Ammon's horn (tissue), 1 donor: ENCODE measurements around the gene KCNQ5.
"Not testable (repeated sequence)": the region's sequence is repeated elsewhere in the genome, so short reads cannot be mapped to it uniquely, and the experiment has no call there.

Experiments used
- DNase-seq: peaks from one replicate; pipeline ENCODE4 v3.0.0-alpha.2; 2016; ENCODE audit warnings: low spot score

The KCNQ5 gene

GRCh38 chr6:73182021-73182607 lies 560.2 kb downstream of the KCNQ5 start:
- no peak for DNase-seq

DNA sequence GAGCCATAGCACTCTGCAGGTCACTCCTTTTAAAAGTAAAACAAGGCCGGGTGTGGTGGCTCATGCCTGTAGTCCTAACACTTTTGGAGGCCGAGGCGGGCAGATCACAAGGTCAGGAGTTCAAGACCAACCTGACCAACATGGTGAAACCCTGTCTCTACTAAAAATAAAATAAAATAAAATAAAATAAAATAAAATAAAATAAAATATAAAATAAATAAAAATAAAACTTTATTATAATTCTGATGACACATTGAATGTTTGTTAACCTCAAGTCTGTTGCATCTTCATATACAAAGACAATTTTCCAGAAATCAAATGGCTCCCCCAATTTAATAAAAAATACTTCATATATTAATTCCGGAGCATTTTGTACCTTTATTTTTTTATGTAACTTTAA lies 571.4 kb downstream of the KCNQ5 start:
- DNase-seq = not testable (repeated sequence)

GRCh38 chr6:73194744-73195143 lies 572.9 kb downstream of the KCNQ5 start:
- DNase-seq = no peak

DNA sequence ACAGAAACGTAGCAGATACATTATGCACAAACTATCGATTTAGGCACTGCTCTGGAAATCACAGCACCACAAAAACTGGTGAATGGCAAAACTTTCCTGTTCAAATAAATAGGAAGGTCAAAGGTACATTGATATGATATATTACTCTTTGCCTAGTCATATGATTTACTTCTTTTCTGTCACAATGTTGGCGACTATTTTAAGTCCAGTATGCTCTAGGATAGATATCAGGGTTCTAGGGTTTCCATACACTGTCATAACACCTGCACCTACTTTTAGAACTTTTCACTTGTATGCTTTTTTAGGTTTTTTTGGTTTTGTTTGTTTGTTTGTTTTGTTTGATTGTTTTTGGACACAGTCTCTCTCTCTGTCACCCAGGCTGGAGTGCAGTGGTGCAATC lies 578.4 kb downstream of the KCNQ5 start:
- DNase-seq = no peak

DNA sequence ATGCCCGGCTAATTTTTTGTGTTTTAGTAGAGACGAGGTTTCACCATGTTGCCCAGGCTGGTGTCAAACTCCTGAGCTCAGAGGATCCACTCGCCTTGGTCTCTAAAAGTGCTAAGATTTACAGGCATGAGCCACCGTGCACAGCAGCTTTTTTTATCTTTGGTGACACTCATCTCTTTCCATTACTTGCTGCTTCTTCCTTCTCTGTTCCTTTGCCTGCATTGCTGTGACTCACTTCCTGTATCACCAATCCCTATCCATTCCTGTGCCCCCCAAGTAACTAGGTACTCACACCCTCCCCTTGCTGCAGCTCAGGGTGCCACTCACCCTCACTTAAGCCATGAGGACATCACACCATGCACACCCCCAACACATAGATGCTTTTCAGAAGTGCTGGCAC lies 578.9 kb downstream of the KCNQ5 start:
- no peak for DNase-seq

GRCh38 chr6:73203098-73203497 lies 581.2 kb downstream of the KCNQ5 start:
- no peak for DNase-seq

GRCh38 chr6:73204252-73204651 lies 582.4 kb downstream of the KCNQ5 start:
- no peak for DNase-seq

GRCh38 chr6:73207221-73207837 lies 585.5 kb downstream of the KCNQ5 start:
- DNase-seq = no peak

- DNase-seq = no peak
These were observed 587.3 kb downstream of the KCNQ5 start for GRCh38 chr6:73209117-73209516.

DNA sequence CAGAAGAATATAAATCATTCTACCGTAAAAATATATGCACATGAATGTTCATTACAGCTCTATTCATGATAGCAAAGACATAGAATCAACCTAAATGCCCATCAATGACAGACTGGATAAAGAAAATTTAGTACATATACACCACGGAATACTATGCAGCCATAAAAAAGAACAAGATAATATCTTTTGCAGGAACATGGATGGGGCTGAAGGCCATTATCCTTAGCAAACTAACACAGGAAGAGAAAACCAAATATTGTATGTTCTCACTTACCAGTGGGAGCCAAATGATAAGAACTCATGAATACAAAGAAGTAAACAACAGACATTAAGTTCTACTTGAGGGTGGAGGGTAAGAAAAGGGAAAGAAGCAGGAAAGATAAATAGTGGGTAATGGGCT lies 595.0 kb downstream of the KCNQ5 start:
- DNase-seq = no peak

DNA sequence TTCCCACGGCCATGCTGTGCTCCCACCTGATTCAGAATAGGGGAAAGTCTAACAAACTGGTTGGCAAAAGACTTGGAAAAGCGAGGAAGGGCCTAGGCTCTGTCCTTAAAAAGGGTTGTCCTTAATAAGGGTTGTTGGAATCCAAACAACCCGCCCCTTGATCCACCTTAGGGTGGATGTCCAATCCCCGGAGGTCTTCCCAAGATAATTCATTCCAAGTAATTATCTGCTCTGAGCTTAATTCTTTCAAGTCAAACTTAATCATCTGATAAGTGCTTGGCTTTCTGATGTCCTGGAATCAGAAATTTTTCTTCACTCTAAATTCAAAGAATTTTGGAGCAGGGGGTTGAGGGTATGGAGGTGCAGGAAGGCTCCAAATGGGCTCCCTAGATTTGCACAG lies 603.5 kb downstream of the KCNQ5 start, which contains the start of gene KHDC1L:
Gene KHDC1L (minus strand): TSS at position 101 of the 400 bp plus-strand sequence. CDS start 88 bp downstream, at position 13.
- no peak for DNase-seq

DNA sequence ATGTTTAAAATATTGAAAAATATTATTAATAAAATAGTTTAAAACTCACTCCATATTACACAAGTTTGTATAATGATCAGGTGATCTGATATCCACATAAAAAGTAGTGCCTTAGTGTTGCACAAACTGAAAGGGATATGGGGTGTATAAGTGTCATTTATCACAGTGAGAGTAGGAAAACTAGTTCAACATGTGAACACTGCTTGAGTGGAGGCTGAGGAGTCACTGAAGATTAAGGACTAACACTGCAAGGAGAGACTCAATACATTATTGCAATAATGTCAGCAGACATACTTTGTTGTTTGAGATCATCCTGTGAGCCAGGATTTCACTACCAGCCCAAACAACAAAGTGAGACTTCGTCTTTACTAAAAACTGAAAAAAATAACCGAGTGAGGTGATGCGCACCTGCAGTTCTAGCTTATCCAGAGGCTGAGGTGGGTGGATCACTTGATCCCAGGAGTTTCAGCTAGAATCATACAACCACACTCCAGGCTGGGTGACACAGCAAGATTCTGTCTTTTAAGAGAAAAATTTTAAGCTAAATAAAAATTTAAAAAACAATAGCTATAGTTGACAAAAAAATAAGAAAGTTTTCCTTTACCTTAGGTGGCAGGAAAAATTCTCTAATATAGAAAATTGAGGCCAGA lies 605.9 kb downstream of the KCNQ5 start:
- no peak for DNase-seq

DNA sequence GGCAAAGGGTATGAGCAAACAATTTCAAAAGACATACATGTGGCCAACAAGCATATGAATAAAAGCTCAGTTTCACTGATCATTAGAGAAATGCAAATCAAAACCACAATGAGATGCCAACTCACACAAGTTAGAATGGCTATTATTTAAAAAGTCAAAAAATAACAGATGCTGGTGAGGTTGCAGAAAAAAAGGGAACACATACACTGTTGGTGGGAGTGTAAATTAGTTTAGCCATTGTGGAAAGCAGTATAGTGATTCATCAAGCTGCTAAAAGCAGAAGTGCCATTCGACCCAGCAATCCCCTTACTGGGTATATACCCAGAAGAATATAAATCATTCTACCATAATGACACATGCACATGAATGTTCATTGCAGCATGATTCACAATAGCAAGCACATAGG lies 610.1 kb downstream of the KCNQ5 start:
- no peak for DNase-seq

GRCh38 chr6:73233048-73233447 lies 611.2 kb downstream of the KCNQ5 start:
- DNase-seq = no peak

GRCh38 chr6:73233971-73234370 lies 612.1 kb downstream of the KCNQ5 start:
- not testable (repeated sequence) for DNase-seq

DNA sequence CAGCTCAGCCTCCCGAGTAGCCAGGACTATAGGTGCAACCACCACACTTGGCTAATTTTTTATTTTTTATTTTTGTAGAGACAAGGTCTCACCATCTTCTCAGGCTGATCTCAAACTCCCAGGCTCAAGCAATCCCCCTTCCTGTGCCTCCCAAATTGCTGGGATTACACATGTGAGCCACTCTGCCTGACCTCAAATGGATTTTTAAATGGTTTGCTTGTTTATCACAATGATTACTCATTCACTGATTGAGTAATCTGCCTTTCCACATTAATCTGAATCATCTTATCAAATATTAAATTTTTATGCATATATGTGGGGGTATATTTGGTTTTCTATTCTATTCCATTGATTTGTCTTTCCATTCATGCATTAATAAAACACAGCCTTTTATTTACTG lies 612.9 kb downstream of the KCNQ5 start:
- DNase-seq = no peak

GRCh38 chr6:73236144-73236750 lies 614.4 kb downstream of the KCNQ5 start:
- no peak for DNase-seq

DNA sequence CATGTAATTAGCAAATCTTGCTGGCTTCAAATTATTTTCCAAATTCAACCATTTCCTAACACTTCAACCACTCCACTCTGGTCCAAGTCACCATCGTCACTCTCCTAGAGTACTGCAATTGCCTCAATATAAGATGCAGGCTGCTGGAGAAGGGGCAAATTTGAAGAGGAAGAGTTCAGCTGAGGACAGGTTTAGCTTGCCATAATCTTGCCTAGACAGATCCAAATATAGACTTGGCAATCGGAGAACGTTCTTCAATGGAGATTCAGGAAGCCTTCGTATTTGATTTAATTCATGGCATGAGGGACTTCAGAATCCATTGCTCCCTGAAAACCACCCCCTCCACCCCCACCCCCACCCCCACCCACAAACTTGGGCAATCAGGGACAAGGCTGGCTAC lies 618.9 kb downstream of the KCNQ5 start:
- DNase-seq = no peak

DNA sequence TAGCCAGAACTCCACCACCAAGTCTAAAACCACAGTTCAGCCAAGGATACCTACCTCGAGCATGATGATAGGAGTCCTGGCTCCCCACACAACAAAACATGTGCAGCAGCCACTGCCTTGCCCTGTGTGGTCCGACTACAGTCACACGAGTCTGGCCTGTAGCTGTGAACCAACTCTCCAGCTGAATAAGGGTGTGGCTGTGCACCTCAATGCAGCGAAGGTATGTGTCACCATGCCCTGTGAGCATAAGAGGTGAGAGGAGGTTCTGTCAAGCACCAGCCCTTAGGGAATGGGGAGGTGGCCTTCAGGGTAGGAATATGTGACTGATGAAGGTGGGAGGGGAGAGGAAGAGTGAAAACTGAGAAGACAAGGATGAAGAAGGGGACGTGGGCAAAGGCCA lies 620.1 kb downstream of the KCNQ5 start:
- DNase-seq = no peak
